AG04450 (cell line): Measurements from ENCODE around the gene TMEM94. TPM values are rescaled to one million over a fixed set of nuclear protein-coding genes. Genes with fewer than 3 reads are reported as not detected.

ENCODE experiments used
- CTCF ChIA-PET: fragments of 300-600, 350-600 bp; formaldehyde crosslinking; extraction: SDS; loops from one replicate; lab custom pipeline; 2022; ENCODE audit warnings: antibody characterized with exemption, inconsistent platforms; lab: Charles Lee
- POLR2A ChIA-PET: fragments of 350-600 bp; formaldehyde crosslinking; extraction: SDS; loops from one replicate; lab custom pipeline; 2021; ENCODE audit warnings: antibody characterized with exemption, inconsistent platforms; lab: Yijun Ruan, JAX
- DNase-seq: peaks from one replicate; pipeline ENCODE4 v3.0.0-alpha.2; 2011; ENCODE audit warnings: low read depth, low spot score
- H3K27ac ChIP-seq: one replicate; pipeline ENCODE4 v1.5.1; 2012; ENCODE audit warnings: low read depth, low read length, control low read depth
- H3K27me3 ChIP-seq: one replicate; pipeline ENCODE4 v1.6.0; 2012; ENCODE audit warnings: low read length; ENCODE audit not compliant: control insufficient read depth, insufficient read depth
- H3K4me3 ChIP-seq: 2 replicates; pipeline ENCODE4 v1.5.1; 2011; ENCODE audit warnings: mild to moderate bottlenecking, low read depth, low read length, control low read depth
- H3K9me3 ChIP-seq: 2 replicates; pipeline ENCODE4 v1.5.1; 2012; ENCODE audit warnings: low read length; ENCODE audit not compliant: control insufficient read depth, insufficient read depth
- CTCF ChIP-seq: IDR thresholded peaks from 2 replicates; pipeline ENCODE4 v1.5.1; 2011; ENCODE audit warnings: low read depth, low read length, control low read depth, inconsistent platforms
- polyA plus RNA-seq: library from polyadenylated mRNA; depleted of rRNA; stranded (reverse); fragments of >200 nt; gene quantifications from 2 replicates; pipeline ENCODE4 v1.2.3, GENCODE V29; 2011

TMEM94 gene
- polyA plus RNA-seq, 1 experiment: 14.8 TPM

GRCh38 chr17:75482098-75482942, 25.9 kb downstream of the TMEM94 start:
- ChIA-PET POLR2A (interaction anchor here (0.5 kb wide), 1 partner anchor 266 kb away, joined by 3 read pairs; no protein-coding TSS in a partner anchor), CTCF (interaction anchor here (1.0 to 1.1 kb wide), 2 partner anchors 151 to 152 kb away, joined by 3 to 4 read pairs; partner anchors contain the start of gene SMIM5)
- H3K27me3 ChIP-seq: no peaks in the 10 kb centered on the region

GRCh38 chr17:75485688-75486087, 29.3 kb downstream of the TMEM94 start:
- no peak overlapping the region for H3K4me3 ChIP-seq
- no peaks in the 10 kb centered on the region for H3K27me3 ChIP-seq
- TF ChIP-seq CTCF: no peak
- ChIA-PET CTCF (no interaction called here), POLR2A (no interaction called here)
- no peak for DNase-seq
- no peaks in the 10 kb centered on the region for H3K9me3 ChIP-seq
- no peak overlapping the region for H3K27ac ChIP-seq

More at GRCh38 chr17:75482098-75482942, 25.9 kb downstream of the TMEM94 start:
- Histone ChIP-seq H3K4me3 (no peak overlapping the region), H3K27ac (no peak overlapping the region), H3K9me3 (no peaks in the 10 kb centered on the region)
- DNase-seq: no peak
- no peak for TF ChIP-seq CTCF

- POLR2A ChIA-PET: interaction anchor here (0.5 kb wide), 1 partner anchor 25 kb away, joined by 4 read pairs; no protein-coding TSS in a partner anchor
- CTCF ChIA-PET: no interaction called here
- no peak for TF ChIP-seq CTCF
- DNase-seq: no peak
- no peak overlapping the region for H3K4me3 ChIP-seq
- H3K27me3 ChIP-seq: no peaks in the 10 kb centered on the region
- no peak overlapping the region for H3K27ac ChIP-seq
- H3K9me3 ChIP-seq: no peaks in the 10 kb centered on the region
Observed at GRCh38 chr17:75486151-75486550, 29.7 kb downstream of the TMEM94 start.

GRCh38 chr17:75486951-75487350, 30.5 kb downstream of the TMEM94 start:
- Histone ChIP-seq H3K27me3 (no peaks in the 10 kb centered on the region), H3K4me3 (no peak overlapping the region), H3K9me3 (no peaks in the 10 kb centered on the region), H3K27ac (no peak overlapping the region)
- no peak for DNase-seq
- POLR2A ChIA-PET: no interaction called here
- CTCF ChIA-PET: no interaction called here
- no peak for TF ChIP-seq CTCF

- CTCF ChIA-PET: interaction anchor here (0.7 kb wide), 1 partner anchor 29 kb away, joined by 3 read pairs; the partner anchor contains the start of gene TSEN54
- Histone ChIP-seq H3K27me3 (no peaks in the 10 kb centered on the region), H3K4me3 (no peak overlapping the region), H3K27ac (no peak overlapping the region), H3K9me3 (no peaks in the 10 kb centered on the region)
- POLR2A ChIA-PET: no interaction called here
- 0 out of 2 replicates have a peak, but pooled peaks have one; percentile 8 for TF ChIP-seq CTCF
- DNase-seq: no peak
Observed at GRCh38 chr17:75487351-75488070, 31.1 kb downstream of the TMEM94 start.
